ENCODE results near the gene ADAMTS10. TPM values are rescaled to one million over a fixed set of nuclear protein-coding genes. Genes with fewer than 3 reads are reported as not detected.

Gene ADAMTS10
- total RNA-seq, 1 donor from 2014 or later, result 58.7 TPM

GRCh38 chr19:8580710-8581281, 29.7 kb downstream of the ADAMTS10 start:
- TF ChIP-seq CTCF (IDR thresholded peaks at IDR 0.05; ENCODE audit: unreplicated experiment), result peak; percentile 100
- peaks cover 10% of the 10 kb centered on the region for H3K4me1 Mint-ChIP-seq (ENCODE audit: unreplicated experiment)
- no peak overlapping the region for H3K4me3 Mint-ChIP-seq (ENCODE audit: unreplicated experiment)
- peaks cover 8% of the 10 kb centered on the region for H3K27me3 Mint-ChIP-seq (ENCODE audit: unreplicated experiment)
- peak; percentile 89 for DNase-seq (ENCODE audit: low spot score)
- no peaks in the 10 kb centered on the region for H3K9me3 Mint-ChIP-seq (ENCODE audit: unreplicated experiment)
- peaks cover 8% of the 10 kb centered on the region for H3K36me3 Mint-ChIP-seq (ENCODE audit: low read depth, unreplicated experiment)
- H3K27ac Mint-ChIP-seq (ENCODE audit: unreplicated experiment), result no peak overlapping the region

- Mint-ChIP-seq H3K36me3 (ENCODE audit: low read depth, unreplicated experiment) (peaks cover 8% of the 10 kb centered on the region), H3K4me1 (ENCODE audit: unreplicated experiment) (peaks cover 13% of the 10 kb centered on the region), H3K9me3 (ENCODE audit: unreplicated experiment) (no peaks in the 10 kb centered on the region), H3K27me3 (ENCODE audit: unreplicated experiment) (peaks cover 10% of the 10 kb centered on the region), H3K4me3 (ENCODE audit: unreplicated experiment) (no peak overlapping the region), H3K27ac (ENCODE audit: unreplicated experiment) (no peak overlapping the region)
- peak; percentile 92 for TF ChIP-seq CTCF (IDR thresholded peaks at IDR 0.05; ENCODE audit: unreplicated experiment)
- DNase-seq (ENCODE audit: low spot score), result peak; percentile 84
These were observed 31.8 kb downstream of the ADAMTS10 start for GRCh38 chr19:8578642-8579265.

GRCh38 chr19:8577741-8578140, 32.8 kb downstream of the ADAMTS10 start:
- H3K27me3 Mint-ChIP-seq (ENCODE audit: unreplicated experiment), result peaks cover 8% of the 10 kb centered on the region
- no peak overlapping the region for H3K27ac Mint-ChIP-seq (ENCODE audit: unreplicated experiment)
- DNase-seq (ENCODE audit: low spot score), result no peak
- no peaks in the 10 kb centered on the region for H3K9me3 Mint-ChIP-seq (ENCODE audit: unreplicated experiment)
- TF ChIP-seq CTCF (IDR thresholded peaks at IDR 0.05; ENCODE audit: unreplicated experiment), result no peak
- no peak overlapping the region for H3K4me3 Mint-ChIP-seq (ENCODE audit: unreplicated experiment)
- H3K36me3 Mint-ChIP-seq (ENCODE audit: low read depth, unreplicated experiment), result peaks cover 8% of the 10 kb centered on the region
- H3K4me1 Mint-ChIP-seq (ENCODE audit: unreplicated experiment), result peaks cover 13% of the 10 kb centered on the region

- Mint-ChIP-seq H3K36me3 (ENCODE audit: low read depth, unreplicated experiment) (peaks cover 4% of the 10 kb centered on the region), H3K4me1 (ENCODE audit: unreplicated experiment) (peaks cover 13% of the 10 kb centered on the region), H3K4me3 (ENCODE audit: unreplicated experiment) (no peak within 1 kb of the TSS), H3K27ac (ENCODE audit: unreplicated experiment) (no peak within 1 kb of the TSS), H3K9me3 (ENCODE audit: unreplicated experiment) (no peaks in the 10 kb centered on the region), H3K27me3 (ENCODE audit: unreplicated experiment) (peaks cover 8% of the 10 kb centered on the region)
- DNase-seq (ENCODE audit: low spot score), result no peak
- no peak for TF ChIP-seq CTCF (IDR thresholded peaks at IDR 0.05; ENCODE audit: unreplicated experiment)
These were observed 33.3 kb downstream of the ADAMTS10 start, which contains the start of gene MYO1F for GRCh38 chr19:8577247-8577646. Gene MYO1F (minus strand): TSS chr19:8577442. CDS start chr19:8577309, 133 bp downstream.

- no peak for TF ChIP-seq CTCF (IDR thresholded peaks at IDR 0.05; ENCODE audit: unreplicated experiment)
- no peaks in the 10 kb centered on the region for H3K9me3 Mint-ChIP-seq (ENCODE audit: unreplicated experiment)
- peaks cover 4% of the 10 kb centered on the region for H3K36me3 Mint-ChIP-seq (ENCODE audit: low read depth, unreplicated experiment)
- no peak for DNase-seq (ENCODE audit: low spot score)
- no peak overlapping the region for H3K4me3 Mint-ChIP-seq (ENCODE audit: unreplicated experiment)
- H3K4me1 Mint-ChIP-seq (ENCODE audit: unreplicated experiment), result peaks cover 13% of the 10 kb centered on the region
- H3K27ac Mint-ChIP-seq (ENCODE audit: unreplicated experiment), result no peak overlapping the region
- peaks cover 8% of the 10 kb centered on the region for H3K27me3 Mint-ChIP-seq (ENCODE audit: unreplicated experiment)
These were observed 34.1 kb downstream of the ADAMTS10 start for GRCh38 chr19:8576273-8576993.
